ENCODE data around the gene ZNF385D.

DNA sequence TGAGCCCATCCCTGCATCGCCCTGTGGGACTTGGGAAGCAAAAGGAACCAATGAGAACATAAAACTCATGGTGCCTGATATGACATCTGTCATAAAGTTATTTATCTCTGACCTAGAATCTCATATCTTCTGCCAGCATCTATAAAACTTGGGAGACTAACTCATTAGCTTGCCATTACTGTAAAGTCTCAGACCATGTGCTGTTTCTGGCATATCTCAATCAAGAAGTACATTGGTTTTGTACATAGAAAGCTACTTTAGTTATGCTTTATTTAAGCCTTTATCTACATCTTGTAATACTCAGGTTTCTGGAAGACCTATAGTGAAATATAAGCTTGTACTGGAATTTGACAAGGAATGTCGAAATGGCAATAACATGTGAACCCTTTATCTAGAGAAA is 112.5 kb downstream of the ZNF385D start:
- TF ChIP-seq, protein P1, sequence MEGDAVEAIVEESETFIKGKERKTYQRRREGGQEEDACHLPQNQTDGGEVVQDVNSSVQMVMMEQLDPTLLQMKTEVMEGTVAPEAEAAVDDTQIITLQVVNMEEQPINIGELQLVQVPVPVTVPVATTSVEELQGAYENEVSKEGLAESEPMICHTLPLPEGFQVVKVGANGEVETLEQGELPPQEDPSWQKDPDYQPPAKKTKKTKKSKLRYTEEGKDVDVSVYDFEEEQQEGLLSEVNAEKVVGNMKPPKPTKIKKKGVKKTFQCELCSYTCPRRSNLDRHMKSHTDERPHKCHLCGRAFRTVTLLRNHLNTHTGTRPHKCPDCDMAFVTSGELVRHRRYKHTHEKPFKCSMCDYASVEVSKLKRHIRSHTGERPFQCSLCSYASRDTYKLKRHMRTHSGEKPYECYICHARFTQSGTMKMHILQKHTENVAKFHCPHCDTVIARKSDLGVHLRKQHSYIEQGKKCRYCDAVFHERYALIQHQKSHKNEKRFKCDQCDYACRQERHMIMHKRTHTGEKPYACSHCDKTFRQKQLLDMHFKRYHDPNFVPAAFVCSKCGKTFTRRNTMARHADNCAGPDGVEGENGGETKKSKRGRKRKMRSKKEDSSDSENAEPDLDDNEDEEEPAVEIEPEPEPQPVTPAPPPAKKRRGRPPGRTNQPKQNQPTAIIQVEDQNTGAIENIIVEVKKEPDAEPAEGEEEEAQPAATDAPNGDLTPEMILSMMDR (IDR thresholded peaks at IDR 0.05) = no peak
- no peak for TF ChIP-seq POLR2A (IDR thresholded peaks at IDR 0.05)

Data from thyroid gland (tissue), 4 donors.